Tibial nerve (tissue), 4 donors: ENCODE data around the gene LARP4B. TPM values are rescaled to one million over a fixed set of nuclear protein-coding genes. Genes with fewer than 3 reads are reported as not detected.

ENCODE experiments used
- DNase-seq, 2 donors: peaks; one replicate each; pipeline ENCODE4 v3.0.0-alpha.2; 2019; ENCODE audit warnings: low spot score in 2 of 2
- H3K27ac ChIP-seq, 4 donors: fragments of 200-600 bp; sonication (generic) in 3 of 4; one replicate each; pipeline ENCODE4 v1.5.1; 2017 to 2019; ENCODE audit warnings: mild to moderate bottlenecking in 1 of 4
- H3K27me3 ChIP-seq, 2 donors: fragments of 200-600 bp; sonication (generic) in 1 of 2; one replicate each; pipeline versions ENCODE4 v1.5.1 to v1.6.0; 2017 to 2019
- H3K36me3 ChIP-seq, 3 donors: fragments of 200-600 bp; sonication (generic); one replicate each; pipeline ENCODE4 v1.5.1; 2018 to 2019
- H3K4me1 ChIP-seq, 4 donors: fragments of 200-600 bp; sonication (generic) in 3 of 4; one replicate each; pipeline ENCODE4 v1.5.1; 2017 to 2019
- H3K4me3 ChIP-seq, 4 donors: fragments of 200-600 bp; sonication (generic) in 3 of 4; one replicate each; pipeline ENCODE4 v1.5.1; 2017 to 2019; ENCODE audit warnings: mild to moderate bottlenecking in 1 of 4, moderate library complexity in 1 of 4
- H3K9me3 ChIP-seq, 4 donors: fragments of 200-600 bp; sonication (generic) in 3 of 4; one replicate each; pipeline ENCODE4 v1.5.1; 2017 to 2019
- CTCF ChIP-seq, 5 experiments: fragments of 200-600 bp in 3 of 5; fragments of 450-650 bp in 2 of 5; sonication (generic) in 3 of 5; IDR thresholded peaks; one replicate each; pipeline ENCODE4 v1.5.1; 2016 to 2019; ENCODE audit warnings: antibody characterized with exemption in 5 of 5, mild to moderate bottlenecking in 3 of 5, moderate library complexity in 2 of 5
- EP300 ChIP-seq, 2 donors: sonication (generic); formaldehyde crosslinking; IDR thresholded peaks; one replicate each; pipeline ENCODE4 v1.6.1; 2017; ENCODE audit warnings: antibody characterized with exemption in 2 of 2, mild to moderate bottlenecking in 1 of 2
- POLR2A ChIP-seq, 2 donors: fragments of 450-650 bp; IDR thresholded peaks; one replicate each; pipeline ENCODE4 v1.6.1; 2017; ENCODE audit warnings: antibody characterized with exemption in 2 of 2, mild to moderate bottlenecking in 2 of 2, moderate library complexity in 2 of 2
- WGBS, 2 donors: methylation state at CpG; one replicate each; pipeline ENCODE4 v1.1.5; 2018; 5-methylcytosine and 5-hydroxymethylcytosine counted together
- total RNA-seq, 4 donors: library from RNA; depleted of rRNA; stranded (reverse); fragments of >200 nt; gene quantifications; one replicate each; pipeline ENCODE4 v1.1.0, GENCODE V29; 2016

LARP4B gene
- total RNA-seq, 4 donors from 2014 or later = 50.2 to 64.7 (median 58.6) TPM

DNA sequence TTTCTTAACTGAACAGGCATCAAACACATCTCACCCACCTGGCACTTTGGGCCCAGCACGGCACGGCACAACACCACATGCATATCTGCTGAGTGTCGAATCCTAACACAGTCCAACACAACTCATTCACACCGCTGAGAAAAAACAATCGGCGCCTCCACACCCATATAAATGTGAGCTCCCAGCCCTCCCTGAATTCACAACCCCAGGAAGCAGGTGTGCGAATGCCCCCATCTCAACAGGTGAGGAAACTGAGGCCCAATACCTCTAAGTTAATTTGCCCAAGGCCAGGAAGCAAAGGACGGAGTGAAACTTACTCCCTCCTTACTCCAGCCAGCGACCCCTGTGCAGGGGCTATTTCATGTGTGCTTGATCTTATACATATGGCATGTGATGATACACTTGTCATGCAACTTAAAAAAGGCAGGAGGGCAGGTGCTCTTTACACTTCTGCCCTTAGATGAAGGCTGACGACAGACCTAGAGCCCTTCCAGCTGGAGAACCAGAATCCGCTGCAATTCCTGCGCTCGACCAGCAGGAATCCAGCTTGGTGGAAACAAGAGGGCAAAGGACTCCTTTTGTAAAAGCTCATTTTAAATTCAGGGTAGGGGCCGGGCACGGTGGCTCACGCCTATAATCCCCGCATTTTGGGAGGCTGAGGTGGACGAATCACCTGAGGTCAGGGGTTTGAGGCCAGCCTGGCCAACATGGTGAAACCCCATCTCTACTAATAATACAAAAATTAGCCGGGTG is 116.0 kb downstream of the LARP4B start:
- no peak overlapping the region for H3K4me3 ChIP-seq
- DNase-seq = no peak
- 96 to 98% methylated on average over 19 of the region's 19 CpGs for WGBS, 2 donors
- no peak for TF ChIP-seq CTCF (IDR thresholded peaks at IDR 0.05)
- no peak for TF ChIP-seq EP300 (IDR thresholded peaks at IDR 0.05)
- TF ChIP-seq POLR2A (IDR thresholded peaks at IDR 0.05) = no peak
- H3K4me1 ChIP-seq = peaks cover 0 to 23% (median 0%) of the 10 kb centered on the region in 4 donors
- no peaks in the 10 kb centered on the region for H3K27me3 ChIP-seq
- no peak overlapping the region for H3K27ac ChIP-seq
- H3K9me3 ChIP-seq = no peaks in the 10 kb centered on the region
- H3K36me3 ChIP-seq = peaks cover 0 to 94% (median 23%) of the 10 kb centered on the region in 3 donors

GRCh38 chr10:814536-815302 is 116.8 kb downstream of the LARP4B start:
- Histone ChIP-seq H3K4me1 (peaks cover 0 to 23% (median 0%) of the 10 kb centered on the region in 4 donors), H3K9me3 (no peaks in the 10 kb centered on the region), H3K27me3 (no peaks in the 10 kb centered on the region), H3K36me3 (peaks cover under 1 to 93% (median 23%) of the 10 kb centered on the region in 3 donors), H3K27ac (no peak overlapping the region), H3K4me3 (no peak overlapping the region)
- DNase-seq = no peak
- no peak for TF ChIP-seq EP300 (IDR thresholded peaks at IDR 0.05)
- TF ChIP-seq CTCF (IDR thresholded peaks at IDR 0.05) = no peak
- TF ChIP-seq POLR2A (IDR thresholded peaks at IDR 0.05) = no peak
- WGBS, 2 donors = 95 to 96% methylated on average over 34 of the region's 34 CpGs

GRCh38 chr10:813286-813685 is 118.2 kb downstream of the LARP4B start:
- Histone ChIP-seq H3K4me1 (peaks cover 0 to 13% (median 0%) of the 10 kb centered on the region in 4 donors), H3K27ac (no peak overlapping the region), H3K9me3 (no peaks in the 10 kb centered on the region), H3K27me3 (no peaks in the 10 kb centered on the region), H3K4me3 (no peak overlapping the region), H3K36me3 (peaks cover 2 to 93% (median 25%) of the 10 kb centered on the region in 3 donors)
- no peak for DNase-seq
- TF ChIP-seq POLR2A (IDR thresholded peaks at IDR 0.05) (no peak), CTCF (IDR thresholded peaks at IDR 0.05) (no peak), EP300 (IDR thresholded peaks at IDR 0.05) (no peak)
- 87 to 94% methylated on average over 6 of the region's 6 CpGs for whole genome bisulfite sequencing, 2 donors

- peaks cover 2 to 93% (median 30%) of the 10 kb centered on the region in 3 donors for H3K36me3 ChIP-seq
- H3K27ac ChIP-seq = no peak overlapping the region
- TF ChIP-seq CTCF (IDR thresholded peaks at IDR 0.05) (no peak), POLR2A (IDR thresholded peaks at IDR 0.05) (no peak), EP300 (IDR thresholded peaks at IDR 0.05) (no peak)
- WGBS, 2 donors = 88 to 89% methylated on average over 17 to 19 of the region's 19 CpGs
- no peaks in the 10 kb centered on the region for H3K27me3 ChIP-seq
- no peaks in the 10 kb centered on the region for H3K9me3 ChIP-seq
- H3K4me1 ChIP-seq = peaks cover 0 to 11% (median 0%) of the 10 kb centered on the region in 4 donors
- no peak for DNase-seq
- no peak overlapping the region for H3K4me3 ChIP-seq
Observed at GRCh38 chr10:812787-813186, 118.7 kb downstream of the LARP4B start.
